ENCODE results near the gene ZNF135. TPM values are rescaled to one million over a fixed set of nuclear protein-coding genes. Genes with fewer than 3 reads are reported as not detected.

The ZNF135 gene
- total RNA-seq, 1 donor from 2014 or later, result 3.6 TPM

GRCh38 chr19:58107778-58108545, 48.9 kb downstream of the ZNF135 start:
- intact Hi-C loops (cut with DNase I), result no loop called here
- Histone ChIP-seq H3K36me3 (no peaks in the 10 kb centered on the region), H3K27me3 (ENCODE audit: low read depth) (no peaks in the 10 kb centered on the region), H3K9me3 (peaks cover 94% of the 10 kb centered on the region), H3K4me3 (no peak overlapping the region), H3K27ac (no peak overlapping the region), H3K4me1 (no peaks in the 10 kb centered on the region)
- no peak for TF ChIP-seq CTCF (IDR thresholded peaks at IDR 0.05)
- ATAC-seq (no peak), DNase-seq (no peak)

- peaks cover 92% of the 10 kb centered on the region for H3K9me3 ChIP-seq
Measured at GRCh38 chr19:58108546-58108817, 49.4 kb downstream of the ZNF135 start.

GRCh38 chr19:58117841-58118575, 58.9 kb downstream of the ZNF135 start:
- intact Hi-C loops (cut with DNase I), result no loop called here
- no peak for DNase-seq

More at GRCh38 chr19:58108546-58108817, 49.4 kb downstream of the ZNF135 start:
- intact Hi-C loops (cut with DNase I), result no loop called here
- no peak for TF ChIP-seq CTCF (IDR thresholded peaks at IDR 0.05)
- Histone ChIP-seq H3K4me3 (no peak overlapping the region), H3K27me3 (ENCODE audit: low read depth) (no peaks in the 10 kb centered on the region), H3K4me1 (no peaks in the 10 kb centered on the region), H3K36me3 (no peaks in the 10 kb centered on the region), H3K27ac (no peak overlapping the region)
- DNase-seq, result no peak
- no peak for ATAC-seq

GRCh38 chr19:58118979-58119733, 60.1 kb downstream of the ZNF135 start:
- ATAC-seq, result no peak
- Histone ChIP-seq H3K4me1 (no peaks in the 10 kb centered on the region), H3K36me3 (no peaks in the 10 kb centered on the region), H3K27me3 (ENCODE audit: low read depth) (no peaks in the 10 kb centered on the region), H3K9me3 (peaks cover 99% of the 10 kb centered on the region), H3K27ac (no peak overlapping the region), H3K4me3 (no peak overlapping the region)
- no peak for DNase-seq
- TF ChIP-seq CTCF (IDR thresholded peaks at IDR 0.05), result no peak
- intact Hi-C loops (cut with DNase I), result no loop called here

More at GRCh38 chr19:58117841-58118575, 58.9 kb downstream of the ZNF135 start:
- no peak for TF ChIP-seq CTCF (IDR thresholded peaks at IDR 0.05)
- Histone ChIP-seq H3K9me3 (peaks cover 97% of the 10 kb centered on the region), H3K36me3 (no peaks in the 10 kb centered on the region), H3K27me3 (ENCODE audit: low read depth) (no peaks in the 10 kb centered on the region), H3K27ac (no peak overlapping the region), H3K4me3 (no peak overlapping the region), H3K4me1 (no peaks in the 10 kb centered on the region)
- ATAC-seq, result no peak

Other genes with a start within 250 kb of the ZNF135 start
- 20.0 TPM for gene ZNF552, start 244.4 kb upstream of the ZNF135 start, total RNA-seq
- 12.5 TPM for gene ZNF587B, start 229.0 kb upstream of the ZNF135 start, total RNA-seq
- 25.6 TPM for gene ZNF587, start 209.4 kb upstream of the ZNF135 start, total RNA-seq
- gene ZNF814, start 170.2 kb upstream of the ZNF135 start, total RNA-seq, result 13.5 TPM
- gene ZNF417, start 142.7 kb upstream of the ZNF135 start, total RNA-seq, result 16.2 TPM
- gene ZNF418, start 123.9 kb upstream of the ZNF135 start, total RNA-seq, result 5.9 TPM
- gene ZNF256, start 111.6 kb upstream of the ZNF135 start, total RNA-seq, result 5.9 TPM
- gene C19orf18, start 84.7 kb upstream of the ZNF135 start, total RNA-seq, result 1.0 TPM
- gene ZNF606, start 56.5 kb upstream of the ZNF135 start, total RNA-seq, result 16.1 TPM
- not detected for gene ZSCAN1, start 25.3 kb upstream of the ZNF135 start, total RNA-seq
- gene ZSCAN18, start 38.9 kb downstream of the ZNF135 start, total RNA-seq, result 44.2 TPM
- gene ZNF329, start 91.5 kb downstream of the ZNF135 start, total RNA-seq, result 5.8 TPM
- gene ZNF274, start 123.8 kb downstream of the ZNF135 start, total RNA-seq, result 27.6 TPM
- gene ZNF544, start 169.6 kb downstream of the ZNF135 start, total RNA-seq, result 22.6 TPM
- gene ZNF8, start 219.7 kb downstream of the ZNF135 start, total RNA-seq, result 5.4 TPM
- 31.6 TPM for gene ERVK3-1, start 246.1 kb downstream of the ZNF135 start, total RNA-seq